ENCODE data around the gene C5orf22.
"Not testable (repeated sequence)": the region's sequence is repeated elsewhere in the genome, so short reads cannot be mapped to it uniquely, and the experiment has no call there.

The C5orf22 gene

DNA sequence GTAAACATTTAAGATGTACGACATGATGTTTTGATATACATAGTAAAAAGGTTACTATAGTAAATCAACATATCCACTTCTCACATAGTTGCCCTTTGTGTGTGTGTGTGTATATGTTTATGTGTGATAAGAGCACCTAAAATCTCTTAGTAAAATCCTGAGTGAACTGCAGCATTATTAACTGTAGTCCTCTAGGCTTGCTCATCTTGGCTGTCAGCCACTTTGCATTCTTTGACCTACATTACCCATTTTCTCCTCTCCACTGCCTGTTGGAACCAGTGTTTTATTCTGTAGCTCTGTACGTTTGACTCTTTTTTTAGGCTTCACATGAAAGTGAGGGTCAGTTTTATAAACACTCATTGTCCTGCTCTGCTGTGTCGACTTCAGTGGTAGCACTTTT is 24.4 kb downstream of the C5orf22 start:
- no peak for DNase-seq

DNA sequence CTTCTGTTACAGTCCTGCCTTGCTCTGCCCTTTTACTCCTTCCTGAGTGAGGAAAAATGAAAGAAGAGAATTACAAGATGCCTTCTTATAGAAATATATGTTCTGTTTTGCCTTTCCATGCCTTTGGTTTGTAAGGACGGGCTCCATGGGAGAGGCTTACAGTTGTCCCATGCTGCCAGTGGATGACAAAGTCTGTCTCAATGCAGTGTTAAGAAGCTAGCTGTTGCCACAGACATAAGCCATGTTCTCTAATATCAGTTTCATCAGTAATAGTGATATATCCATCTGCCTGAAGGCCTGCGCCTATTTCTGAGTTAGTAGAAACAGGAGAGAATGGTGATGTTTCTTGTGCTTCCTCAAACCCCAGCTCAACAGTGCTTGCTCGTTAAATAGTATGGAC is 27.8 kb downstream of the C5orf22 start:
- DNase-seq, result no peak

DNA sequence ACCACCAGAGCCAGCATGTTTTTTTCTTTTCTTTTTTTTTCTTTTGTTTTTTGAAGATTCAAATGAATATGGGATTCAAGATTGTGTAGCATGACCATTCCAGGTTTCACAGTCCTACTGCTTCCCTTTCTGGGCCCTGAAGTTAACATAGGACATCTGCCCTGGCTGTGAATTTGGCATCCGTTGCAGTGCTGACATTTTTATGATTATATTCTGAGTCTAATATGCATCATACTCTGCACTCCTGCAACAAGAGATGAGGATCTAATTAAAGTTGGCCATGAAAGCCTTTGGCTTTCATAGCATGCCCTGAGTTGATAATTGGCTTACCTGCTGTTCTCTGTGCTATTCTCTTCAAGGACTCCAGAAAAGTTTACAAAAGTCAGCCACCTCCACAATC is 29.8 kb downstream of the C5orf22 start:
- DNase-seq, result no peak

DNA sequence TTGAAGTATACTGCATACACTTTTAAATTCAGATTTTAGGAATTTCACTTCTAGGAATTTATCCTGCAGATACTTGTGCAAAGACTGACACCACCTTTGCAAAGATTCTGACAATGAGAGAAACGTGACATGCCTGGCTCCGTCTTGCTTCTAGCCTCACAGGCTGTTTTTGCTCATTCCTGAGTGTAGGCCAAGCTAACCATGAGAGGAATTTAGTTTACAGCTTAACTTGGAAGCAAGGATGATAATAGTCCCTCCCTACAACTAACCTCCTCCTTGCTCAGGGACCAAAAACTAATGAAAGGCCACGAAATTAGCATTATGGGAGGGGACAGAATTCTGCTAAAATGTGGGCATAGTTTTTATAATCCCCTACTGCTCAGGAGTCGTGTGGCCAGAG is 31.1 kb downstream of the C5orf22 start:
- no peak for DNase-seq

DNA sequence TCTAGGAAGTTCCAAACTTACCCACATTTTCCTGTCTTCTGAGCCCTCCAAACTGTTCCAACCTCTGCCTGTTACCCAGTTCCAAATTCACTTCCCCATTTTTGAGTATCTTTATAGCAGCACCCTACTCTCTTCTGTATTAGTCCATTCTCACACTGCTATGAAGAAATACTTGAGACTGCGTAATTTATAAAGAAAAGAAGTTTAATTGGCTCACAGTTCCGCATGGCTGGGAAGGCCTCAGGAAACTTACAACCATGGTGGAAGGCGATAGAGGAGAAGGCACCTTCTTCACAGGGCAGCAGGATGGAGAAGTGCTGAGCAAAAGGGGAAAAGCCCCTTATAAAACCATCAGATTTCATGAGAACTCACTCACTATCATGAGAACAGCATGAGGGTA is 34.3 kb downstream of the C5orf22 start:
- DNase-seq, result not testable (repeated sequence)

DNA sequence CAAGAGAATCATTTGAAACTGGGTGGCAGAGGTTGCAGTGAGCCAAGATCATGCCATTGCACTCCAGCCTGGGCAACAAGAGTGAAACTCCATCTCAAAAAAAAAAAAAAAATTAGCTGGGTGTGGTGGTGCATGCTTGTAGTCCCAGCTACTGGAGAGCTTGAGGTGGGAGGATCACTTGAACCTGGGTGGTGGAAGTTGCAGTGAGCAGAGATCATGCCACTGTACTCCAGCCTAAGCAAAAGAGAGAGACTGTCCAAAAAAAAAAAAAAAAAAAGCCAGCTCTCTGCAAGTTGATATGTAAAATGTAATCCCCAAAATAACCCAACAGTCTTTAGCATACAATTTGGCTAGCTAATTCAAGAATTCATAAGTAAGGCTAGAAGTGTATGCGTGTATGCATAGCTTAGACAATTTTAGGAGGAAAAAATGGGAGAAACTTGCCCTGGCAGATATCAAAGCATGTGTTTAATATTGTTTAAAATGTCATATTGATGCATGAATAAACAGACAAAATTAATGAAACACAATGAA is 36.3 kb downstream of the C5orf22 start:
- no peak for DNase-seq

DNA sequence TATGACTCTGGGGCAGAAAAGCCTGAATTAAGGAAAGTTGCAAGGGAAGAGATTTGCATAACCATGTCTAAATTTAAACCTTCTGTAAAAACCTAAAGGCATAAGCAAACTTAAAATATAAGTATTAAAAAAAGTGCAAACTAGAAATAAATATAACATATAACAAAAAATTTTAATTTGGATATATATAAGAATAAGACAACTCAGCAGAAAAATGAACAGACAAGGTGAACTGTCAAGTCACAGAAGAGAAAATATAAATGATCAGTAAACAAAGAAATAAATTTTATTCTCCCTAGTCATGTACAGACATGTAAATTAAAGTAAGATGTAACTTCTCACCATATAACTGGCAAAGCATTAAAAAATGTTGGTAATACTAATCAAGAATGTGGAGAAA is 37.0 kb downstream of the C5orf22 start:
- DNase-seq, result no peak

DNA sequence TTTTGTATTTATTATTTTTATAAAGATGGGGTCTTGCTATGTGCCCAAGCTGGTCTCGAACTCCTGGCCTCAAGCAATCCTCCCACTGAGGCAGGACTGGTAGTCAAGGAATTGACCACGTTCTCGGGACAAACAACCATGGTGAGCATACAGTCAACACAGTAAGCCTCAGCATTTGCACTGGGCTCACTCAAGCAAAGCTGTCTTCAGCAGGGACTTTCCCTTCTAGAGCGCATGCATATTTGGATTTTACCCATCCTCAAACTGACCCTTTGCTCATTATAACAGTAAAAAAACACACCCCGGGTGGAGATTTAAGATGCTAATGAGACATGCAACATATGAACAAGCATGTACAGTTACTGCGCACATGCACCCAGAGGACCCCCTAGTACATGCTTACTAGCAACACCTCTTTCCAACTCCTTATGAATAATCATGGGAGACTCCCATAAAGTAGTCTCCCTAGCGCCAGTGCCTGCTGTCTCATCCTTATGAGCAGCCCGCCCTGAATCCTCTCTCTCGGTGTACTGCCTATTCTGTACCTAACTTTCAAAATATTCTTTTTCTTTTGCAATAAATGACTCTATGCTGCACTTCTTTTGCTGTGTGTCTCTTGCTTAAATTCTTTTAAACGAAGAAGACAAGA is 41.5 kb downstream of the C5orf22 start:
- DNase-seq, result no peak

DNA sequence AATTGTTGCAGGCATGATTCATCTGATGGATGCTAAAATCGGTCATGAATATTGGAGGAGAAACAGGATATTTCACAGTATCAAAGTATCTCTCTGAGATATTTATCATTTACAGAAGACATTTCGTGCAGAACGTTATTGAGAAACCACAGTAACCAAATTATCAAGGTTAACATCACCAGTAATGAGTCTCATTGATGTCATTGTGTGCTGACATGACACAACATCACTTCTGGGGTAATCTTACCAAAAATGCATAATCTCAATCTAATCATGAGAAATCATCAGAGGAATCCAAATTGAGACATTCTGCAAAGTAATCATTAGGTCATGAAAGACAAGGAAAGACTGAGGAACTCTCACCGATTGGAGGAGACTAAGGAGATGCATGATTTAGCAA is 42.7 kb downstream of the C5orf22 start:
- no peak for DNase-seq

DNA sequence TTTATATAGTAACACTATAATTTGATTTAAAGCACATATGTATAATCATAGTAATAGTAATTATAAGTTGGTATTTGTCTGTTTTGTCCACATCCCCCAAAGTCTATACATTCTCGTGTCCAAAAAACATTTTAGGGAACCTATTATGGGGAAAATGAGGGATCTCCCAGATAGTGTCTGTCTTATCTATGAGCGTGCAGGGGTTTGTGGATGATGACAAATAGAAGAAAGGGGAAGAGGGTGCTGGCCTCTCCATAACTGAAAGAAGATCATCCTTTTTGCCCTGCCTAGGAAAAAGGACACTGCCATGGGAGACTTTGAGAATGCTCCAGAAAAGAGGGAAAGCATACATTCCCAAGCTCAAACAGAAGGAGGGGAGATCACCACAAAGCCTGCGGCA is 45.3 kb downstream of the C5orf22 start:
- DNase-seq, result no peak

DNA sequence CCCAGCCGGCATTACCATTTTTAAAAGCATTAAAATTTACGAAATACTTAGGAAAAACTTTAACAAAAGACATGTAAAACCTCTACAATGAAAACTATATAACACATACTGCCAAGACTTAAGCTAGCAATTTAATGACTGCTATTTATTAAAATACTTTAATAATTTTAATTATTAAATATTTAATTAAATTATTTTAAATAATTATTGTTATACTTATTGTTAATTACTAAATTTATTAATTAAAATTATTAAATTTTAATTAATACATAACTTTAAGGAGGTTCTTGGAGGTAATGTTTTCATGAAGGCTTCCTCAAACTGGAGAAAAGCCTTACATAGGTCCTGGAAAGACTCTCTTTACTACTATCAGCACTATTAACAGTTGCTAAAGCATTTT is 47.5 kb downstream of the C5orf22 start:
- no peak for DNase-seq

DNA sequence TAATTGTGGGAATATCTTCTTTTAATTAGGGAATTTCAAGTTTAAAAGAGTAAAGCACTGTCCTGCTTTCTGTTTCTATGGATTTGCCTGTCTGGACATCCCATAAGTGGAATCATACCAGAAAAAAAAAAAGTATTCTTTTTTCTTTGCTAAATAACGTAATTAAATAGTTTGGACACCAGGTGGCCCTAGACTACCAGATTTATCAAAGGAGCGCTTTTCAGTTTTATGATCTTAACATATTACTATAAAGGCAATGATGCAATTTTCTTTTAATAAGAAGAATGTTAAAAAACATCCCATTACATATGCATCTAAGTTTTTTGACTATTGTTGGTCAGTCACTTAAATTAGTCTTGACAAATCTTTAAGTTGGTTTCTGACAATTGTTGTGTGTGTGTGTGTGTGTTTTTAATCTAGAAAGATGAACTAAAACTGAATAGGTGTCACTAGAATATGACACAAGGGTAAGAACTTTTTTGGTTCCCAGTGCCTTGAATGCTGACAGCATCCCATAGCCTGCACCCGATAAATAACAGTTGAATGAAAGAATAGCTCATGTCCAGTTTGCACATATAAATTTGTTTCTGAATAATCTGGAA is 49.5 kb downstream of the C5orf22 start:
- DNase-seq, result peak; percentile 48 to 50

DNA sequence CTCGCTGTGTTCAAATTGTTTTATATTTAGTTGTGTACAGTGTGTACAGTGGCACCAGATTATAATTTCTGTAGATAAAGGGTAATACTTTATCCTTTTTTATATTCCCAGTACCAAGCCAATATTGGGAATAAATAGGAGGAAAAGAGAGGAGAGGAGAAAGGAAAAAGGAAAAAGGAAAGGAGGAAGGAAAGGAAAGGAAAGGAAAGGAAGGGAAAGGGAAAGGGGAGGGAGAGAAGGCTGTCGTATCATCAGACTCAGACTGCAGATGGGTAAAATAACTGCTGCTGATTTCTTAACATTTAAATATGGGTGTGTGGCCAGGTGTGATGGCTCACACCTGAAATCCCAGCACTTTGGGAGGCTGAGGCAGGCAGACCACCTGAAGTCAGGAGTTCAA is 51.0 kb downstream of the C5orf22 start:
- no peak for DNase-seq

DNA sequence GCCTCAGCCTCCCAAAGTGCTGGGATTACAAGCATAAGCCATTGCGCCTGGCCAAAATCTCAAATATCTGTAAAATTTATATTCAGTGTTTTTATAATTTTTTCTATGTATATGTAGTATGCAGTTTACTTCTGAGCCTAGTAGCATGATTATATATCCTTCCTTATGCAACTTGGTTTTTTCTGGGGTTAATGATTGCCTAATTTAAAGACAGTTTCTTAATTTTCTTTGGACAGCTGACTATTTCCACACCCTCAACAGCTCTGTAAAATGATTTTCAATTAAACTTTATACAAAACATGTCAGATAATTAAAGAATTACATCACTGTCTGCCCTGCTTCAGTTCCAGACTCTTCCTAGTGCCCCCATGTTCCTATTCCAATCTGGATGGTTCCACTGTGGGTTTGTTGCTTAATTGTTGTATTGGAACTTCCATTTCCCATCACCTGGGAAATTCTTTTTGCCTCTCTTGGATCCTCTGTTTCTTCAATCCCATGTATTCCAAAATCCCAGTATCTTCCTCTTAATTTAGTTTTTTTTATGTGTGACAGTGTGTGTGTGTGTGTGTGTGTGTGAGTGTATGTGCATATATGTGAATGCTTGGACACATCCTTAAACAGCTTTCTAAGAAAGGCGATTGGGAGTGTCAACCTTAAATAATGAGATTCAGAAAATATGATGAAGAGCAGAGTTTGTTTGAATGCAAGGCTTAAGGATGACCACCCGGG is 53.2 kb downstream of the C5orf22 start:
- no peak for DNase-seq

DNA sequence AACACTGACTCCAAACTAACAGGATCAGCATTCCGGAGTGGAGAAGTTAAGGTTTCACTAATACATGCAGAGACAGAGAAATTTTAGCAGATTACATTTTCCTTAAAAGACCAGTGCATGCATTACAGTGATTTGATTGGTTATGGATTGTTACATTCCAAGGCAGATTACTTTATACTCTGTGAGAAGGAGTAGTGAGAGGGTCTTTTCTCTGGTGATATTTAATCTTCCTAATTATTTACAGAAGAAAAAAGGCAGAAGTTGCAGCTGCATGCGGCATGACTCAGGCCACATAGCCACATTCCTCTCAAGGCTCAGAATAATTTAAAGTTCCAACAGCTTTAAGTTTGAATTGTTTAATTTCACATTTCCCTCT is 53.8 kb downstream of the C5orf22 start:
- DNase-seq, result no peak

DNA sequence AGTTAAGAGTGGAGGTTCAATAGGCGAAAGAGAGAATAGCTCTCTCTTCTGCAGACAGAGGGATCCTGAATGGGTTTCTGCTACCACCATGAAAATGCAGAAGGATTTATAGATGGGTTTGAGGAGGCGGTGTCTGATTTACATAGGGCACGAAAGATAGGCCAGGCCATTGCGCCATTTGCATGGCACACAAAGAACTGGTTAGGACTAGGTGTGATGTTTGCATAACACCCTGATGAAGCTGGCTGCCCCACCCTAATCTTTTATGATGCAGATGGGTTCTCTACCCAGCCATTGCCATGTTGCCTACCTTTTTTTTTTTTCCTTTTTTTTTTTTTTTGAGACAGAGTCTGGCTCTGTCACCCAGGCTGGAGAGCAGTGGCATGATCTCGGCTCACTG is 55.4 kb downstream of the C5orf22 start:
- no peak for DNase-seq

DNA sequence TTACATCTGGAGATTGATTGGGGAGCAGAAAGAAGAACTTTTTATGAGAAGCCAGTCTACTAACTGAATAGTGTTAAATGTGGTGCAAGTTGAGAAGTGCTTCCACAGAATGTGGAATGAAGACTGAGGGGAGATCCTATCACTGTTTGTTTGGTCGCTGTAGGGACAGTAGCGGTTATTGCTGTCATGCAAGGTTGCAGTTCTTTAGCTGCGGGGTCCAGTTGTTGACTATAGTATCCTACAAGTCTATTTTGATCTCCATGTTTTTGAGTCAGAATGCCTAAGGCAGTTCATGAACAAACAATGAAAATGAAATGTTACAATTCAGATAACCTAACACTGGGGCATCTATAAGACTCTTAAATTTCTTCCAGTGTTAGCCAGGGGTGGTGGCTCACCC is 61.6 kb downstream of the C5orf22 start:
- DNase-seq, result no peak

DNA sequence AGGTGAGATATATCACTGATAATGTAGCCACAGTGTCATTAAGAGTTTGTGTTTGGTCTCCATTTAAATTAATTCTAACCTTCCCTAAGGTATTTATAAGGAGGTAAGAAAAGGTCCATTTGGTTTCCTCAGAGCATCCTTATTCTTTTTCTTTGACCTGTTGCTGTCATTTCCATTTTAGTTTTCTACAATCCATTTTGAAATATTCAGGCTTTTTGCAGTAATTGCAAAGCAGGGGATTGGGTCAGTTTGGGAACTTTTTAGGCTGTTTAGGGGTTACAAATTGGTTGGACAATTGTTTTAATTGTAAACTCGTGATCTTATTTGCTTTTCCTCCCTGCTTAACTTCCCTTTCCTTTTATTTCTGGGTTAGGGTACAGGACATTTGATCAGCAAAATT is 64.3 kb downstream of the C5orf22 start:
- DNase-seq, result no peak

DNA sequence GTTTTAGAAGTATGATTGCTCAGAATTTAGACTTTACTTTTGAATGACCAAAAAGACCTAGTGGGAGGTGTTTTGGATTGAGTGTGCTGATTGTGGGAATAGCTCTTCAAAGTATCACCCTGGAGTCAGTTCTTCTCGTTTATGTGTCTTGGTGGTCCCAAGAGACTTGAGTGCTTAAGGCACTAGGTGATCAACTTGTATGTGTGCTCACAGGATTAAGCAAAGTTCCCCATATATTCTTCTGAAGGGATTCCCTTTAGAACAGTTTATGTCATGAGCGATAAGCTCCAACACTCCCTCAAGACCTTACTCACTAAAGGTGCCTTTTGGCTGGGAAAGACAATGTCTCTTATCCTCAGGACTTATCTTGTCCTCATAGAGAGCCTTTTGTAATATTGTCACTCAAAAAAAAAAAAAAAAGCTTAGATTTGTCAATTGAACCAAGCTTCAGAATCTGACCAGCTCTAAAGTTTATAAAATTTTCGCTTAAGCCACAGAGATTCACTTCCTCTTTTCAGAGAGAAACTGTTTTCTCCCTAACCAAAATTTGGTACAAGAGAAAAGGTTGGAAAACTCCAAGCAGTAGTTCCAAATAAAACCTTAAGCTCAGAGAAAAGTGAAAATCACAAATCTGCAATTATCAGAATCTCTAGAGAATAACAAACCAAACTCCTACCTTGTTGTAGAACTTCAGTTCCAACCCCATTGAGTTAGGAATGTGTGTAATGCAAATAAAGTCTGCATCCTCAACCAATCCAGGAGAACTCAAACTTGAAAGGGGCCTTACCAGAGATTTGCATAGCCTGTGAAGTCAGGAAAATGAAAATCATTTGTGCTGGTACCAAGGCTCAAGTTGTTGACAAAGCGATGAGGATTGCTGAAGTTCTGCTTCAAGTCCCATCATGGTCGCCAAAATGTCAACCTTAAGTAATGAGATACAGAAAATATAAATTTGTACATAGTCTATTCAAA is 66.8 kb downstream of the C5orf22 start:
- no peak for DNase-seq

DNA sequence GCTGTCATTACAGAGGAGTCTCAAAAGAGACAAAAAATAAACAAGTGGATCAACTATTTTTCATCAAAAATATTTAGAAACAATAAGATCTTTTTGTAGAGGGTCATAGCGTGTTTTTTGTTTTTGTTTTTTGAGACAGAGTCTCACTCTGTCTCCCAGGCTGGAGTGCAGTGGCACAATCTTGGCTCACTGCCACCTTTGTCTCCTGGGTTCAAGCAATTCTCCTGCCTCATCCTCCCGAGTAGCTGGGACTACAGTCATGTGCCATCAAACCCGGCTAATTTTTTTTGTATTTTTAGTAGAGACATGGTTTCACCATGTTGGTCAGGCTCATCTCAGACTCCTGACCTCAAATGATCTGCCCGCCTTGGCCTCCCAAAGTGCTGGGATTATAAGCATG is 70.2 kb downstream of the C5orf22 start:
- DNase-seq, result not testable (repeated sequence)

DNA sequence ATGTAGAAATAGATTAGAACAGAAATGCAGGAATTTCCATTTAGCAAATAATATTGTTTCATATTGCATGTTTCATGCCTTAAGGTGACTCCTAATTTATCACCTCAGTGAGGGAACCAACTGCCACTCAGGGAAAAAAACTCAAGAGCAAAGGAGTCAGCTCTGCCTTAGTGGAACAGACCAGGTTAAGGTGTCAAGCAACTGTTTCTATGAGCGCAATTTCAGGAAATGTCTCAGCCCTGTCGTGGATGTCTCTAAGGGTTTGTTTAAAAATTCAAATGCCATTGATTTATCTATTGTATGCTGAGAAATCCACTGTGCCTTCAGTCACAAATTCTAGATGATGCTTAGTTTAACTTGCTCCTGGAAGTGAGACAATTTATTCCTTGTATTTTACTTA is 72.1 kb downstream of the C5orf22 start:
- no peak for DNase-seq

DNA sequence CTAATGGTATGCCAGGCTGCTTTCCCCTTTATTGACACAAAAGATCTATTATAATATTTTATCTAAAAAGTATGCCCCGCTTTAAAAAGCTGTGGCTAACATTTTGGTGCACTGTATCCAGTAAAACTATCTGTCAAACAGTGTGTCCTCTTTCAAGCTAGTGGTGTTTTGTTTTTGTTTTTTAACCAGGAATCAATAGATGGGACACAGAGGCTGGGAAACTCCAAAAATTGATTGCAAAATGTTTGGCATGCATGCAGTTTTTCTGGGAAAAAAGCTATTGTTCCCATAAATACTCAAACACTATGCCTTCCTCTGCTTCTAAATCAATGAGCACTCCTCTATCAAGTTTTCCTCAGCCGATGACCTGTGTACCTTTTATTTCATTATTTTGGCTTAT is 72.5 kb downstream of the C5orf22 start:
- DNase-seq, result no peak
